IPS-20b (cell line): ENCODE data around the gene TSHR.
"Not testable (repeated sequence)": the region's sequence is repeated elsewhere in the genome, so short reads cannot be mapped to it uniquely, and the experiment has no call there.

ENCODE experiments used
- H3K27ac ChIP-seq: one replicate; pipeline ENCODE4 v1.5.1; 2013; ENCODE audit warnings: low read length
- H3K27me3 ChIP-seq: 2 replicates; pipeline ENCODE4 v1.6.1; 2013; ENCODE audit warnings: mild to moderate bottlenecking, low read length, inconsistent platforms; ENCODE audit not compliant: insufficient read depth
- H3K36me3 ChIP-seq: 2 replicates; pipeline ENCODE4 v1.6.1; 2013; ENCODE audit warnings: low read depth, mild to moderate bottlenecking, inconsistent platforms, low read length, moderate library complexity; ENCODE audit not compliant: insufficient read depth
- H3K4me1 ChIP-seq: 2 replicates; pipeline ENCODE4 v1.6.1; 2013; ENCODE audit warnings: mild to moderate bottlenecking, control low read depth, inconsistent platforms, low read length, moderate library complexity; ENCODE audit not compliant: insufficient read depth
- H3K4me3 ChIP-seq: 2 replicates; pipeline ENCODE4 v1.5.1; 2013; ENCODE audit warnings: mild to moderate bottlenecking, low read length, inconsistent platforms
- H3K9ac ChIP-seq: 2 replicates; pipeline ENCODE4 v1.6.1; 2013; ENCODE audit warnings: low read depth, mild to moderate bottlenecking, inconsistent platforms, low read length, moderate library complexity
- H3K9me3 ChIP-seq: 2 replicates; pipeline ENCODE4 v1.6.1; 2013; ENCODE audit warnings: mild to moderate bottlenecking, low read depth, low read length, inconsistent platforms; ENCODE audit not compliant: insufficient read depth

TSHR gene

GRCh38 chr14:81091660-81092059 lies 136.2 kb downstream of the TSHR start:
- Histone ChIP-seq H3K27ac (no peak overlapping the region), H3K27me3 (no peaks in the 10 kb centered on the region), H3K9ac (no peak overlapping the region), H3K36me3 (no peaks in the 10 kb centered on the region), H3K4me1 (no peaks in the 10 kb centered on the region), H3K4me3 (no peak overlapping the region), H3K9me3 (no peaks in the 10 kb centered on the region)

- H3K9me3 ChIP-seq: no peaks in the 10 kb centered on the region
- no peak overlapping the region for H3K4me3 ChIP-seq
- no peak overlapping the region for H3K9ac ChIP-seq
- no peak overlapping the region for H3K27ac ChIP-seq
- H3K36me3 ChIP-seq: no peaks in the 10 kb centered on the region
- no peaks in the 10 kb centered on the region for H3K27me3 ChIP-seq
- H3K4me1 ChIP-seq: no peaks in the 10 kb centered on the region
Observed at GRCh38 chr14:81093651-81094050, 138.2 kb downstream of the TSHR start.

GRCh38 chr14:81095539-81095938 lies 140.1 kb downstream of the TSHR start:
- H3K4me3 ChIP-seq: no peak overlapping the region
- H3K9me3 ChIP-seq: no peaks in the 10 kb centered on the region
- H3K27me3 ChIP-seq: no peaks in the 10 kb centered on the region
- no peak overlapping the region for H3K9ac ChIP-seq
- no peaks in the 10 kb centered on the region for H3K4me1 ChIP-seq
- no peak overlapping the region for H3K27ac ChIP-seq
- no peaks in the 10 kb centered on the region for H3K36me3 ChIP-seq

GRCh38 chr14:81096656-81097055 lies 141.2 kb downstream of the TSHR start:
- Histone ChIP-seq H3K9me3 (no peaks in the 10 kb centered on the region), H3K4me3 (no peak overlapping the region), H3K27ac (no peak overlapping the region), H3K9ac (no peak overlapping the region), H3K36me3 (no peaks in the 10 kb centered on the region), H3K4me1 (no peaks in the 10 kb centered on the region), H3K27me3 (no peaks in the 10 kb centered on the region)

GRCh38 chr14:81102217-81102616 lies 146.8 kb downstream of the TSHR start:
- H3K27ac ChIP-seq: no peak overlapping the region
- no peaks in the 10 kb centered on the region for H3K9me3 ChIP-seq
- peaks cover 5% of the 10 kb centered on the region; the same call in 1 of the 2 replicates for H3K4me1 ChIP-seq
- no peak overlapping the region for H3K9ac ChIP-seq
- no peak overlapping the region for H3K4me3 ChIP-seq
- H3K36me3 ChIP-seq: no peaks in the 10 kb centered on the region
- no peaks in the 10 kb centered on the region for H3K27me3 ChIP-seq

GRCh38 chr14:81103443-81103842 lies 148.0 kb downstream of the TSHR start:
- Histone ChIP-seq H3K27me3 (no peaks in the 10 kb centered on the region), H3K4me1 (peaks cover 5% of the 10 kb centered on the region; the same call in 1 of the 2 replicates), H3K9me3 (no peaks in the 10 kb centered on the region), H3K4me3 (no peak overlapping the region), H3K27ac (no peak overlapping the region), H3K36me3 (no peaks in the 10 kb centered on the region), H3K9ac (no peak overlapping the region)

GRCh38 chr14:81105378-81105777 lies 150.0 kb downstream of the TSHR start:
- Histone ChIP-seq H3K27ac (no peak overlapping the region), H3K27me3 (no peaks in the 10 kb centered on the region), H3K4me3 (no peak overlapping the region), H3K4me1 (peaks cover 5% of the 10 kb centered on the region; the same call in 1 of the 2 replicates), H3K9ac (no peak overlapping the region), H3K36me3 (no peaks in the 10 kb centered on the region), H3K9me3 (no peaks in the 10 kb centered on the region)

GRCh38 chr14:81105961-81106360 lies 150.5 kb downstream of the TSHR start:
- H3K27ac ChIP-seq: no peak overlapping the region
- H3K9ac ChIP-seq: no peak overlapping the region
- no peaks in the 10 kb centered on the region for H3K36me3 ChIP-seq
- peaks cover 5% of the 10 kb centered on the region; the same call in 1 of the 2 replicates for H3K4me1 ChIP-seq
- H3K27me3 ChIP-seq: no peaks in the 10 kb centered on the region
- no peaks in the 10 kb centered on the region for H3K9me3 ChIP-seq
- H3K4me3 ChIP-seq: no peak overlapping the region

GRCh38 chr14:81110186-81110585 lies 154.8 kb downstream of the TSHR start:
- Histone ChIP-seq H3K9me3 (no peaks in the 10 kb centered on the region), H3K9ac (no peak overlapping the region), H3K4me1 (no peaks in the 10 kb centered on the region), H3K27ac (no peak overlapping the region), H3K4me3 (no peak overlapping the region), H3K27me3 (no peaks in the 10 kb centered on the region), H3K36me3 (no peaks in the 10 kb centered on the region)

GRCh38 chr14:81113176-81113575 lies 157.8 kb downstream of the TSHR start:
- no peaks in the 10 kb centered on the region for H3K9me3 ChIP-seq
- H3K27ac ChIP-seq: no peak overlapping the region
- no peak overlapping the region for H3K9ac ChIP-seq
- no peaks in the 10 kb centered on the region for H3K4me1 ChIP-seq
- no peak overlapping the region for H3K4me3 ChIP-seq
- no peaks in the 10 kb centered on the region for H3K36me3 ChIP-seq
- no peaks in the 10 kb centered on the region for H3K27me3 ChIP-seq

GRCh38 chr14:81113945-81114820 lies 158.8 kb downstream of the TSHR start:
- not testable (repeated sequence) for H3K36me3 ChIP-seq, H3K27me3 ChIP-seq, H3K4me1 ChIP-seq, H3K27ac ChIP-seq, H3K9ac ChIP-seq, H3K9me3 ChIP-seq, H3K4me3 ChIP-seq

GRCh38 chr14:81120501-81120900 lies 165.1 kb downstream of the TSHR start:
- no peak overlapping the region for H3K27ac ChIP-seq
- H3K27me3 ChIP-seq: no peaks in the 10 kb centered on the region
- H3K4me1 ChIP-seq: no peaks in the 10 kb centered on the region
- no peaks in the 10 kb centered on the region for H3K9me3 ChIP-seq
- H3K4me3 ChIP-seq: no peak overlapping the region
- H3K9ac ChIP-seq: no peak overlapping the region
- H3K36me3 ChIP-seq: no peaks in the 10 kb centered on the region
